Fibroblast of lung (primary cell): Measurements from ENCODE around the gene FAM185A.

ENCODE experiments used
- CTCF ChIP-seq, 2 donors: IDR thresholded peaks in 1 of 2; conservative IDR thresholded peaks in 1 of 2; 1 replicate in 1 of 2; 2 replicates in 1 of 2; pipeline ENCODE4 v1.5.1; 2011 to 2012; ENCODE audit warnings: low read length in 2 of 2, control low read depth in 1 of 2, inconsistent platforms in 1 of 2, low read depth in 1 of 2, mild to moderate bottlenecking in 1 of 2
- EZH2 ChIP-seq: IDR thresholded peaks from 2 replicates; pipeline ENCODE4 v1.5.1; 2012; ENCODE audit warnings: low read length, control low read depth, mild to moderate bottlenecking; ENCODE audit errors: missing control alignments

- TF ChIP-seq CTCF (conservative IDR thresholded peaks at IDR 0.05 in 1 of 2, IDR thresholded peaks at IDR 0.05 in 1 of 2; ENCODE audit: low read depth in 1 of 2, low read length in 2 of 2) (no peak), EZH2 (no peak)
Measured at GRCh38 chr7:102849538-102849937, 100.7 kb downstream of the FAM185A start.
